Subcutaneous abdominal adipose tissue (tissue), 5 donors: ENCODE results near the gene JMJD7.

Experiments used
- H3K27ac ChIP-seq: one replicate; pipeline ENCODE4 v1.7.0; 2013; ENCODE audit warnings: low read depth, mild to moderate bottlenecking, inconsistent platforms, low read length, moderate library complexity
- H3K27me3 ChIP-seq, 5 donors: one replicate each; pipeline ENCODE4 v1.7.0; 2013; ENCODE audit warnings: low read length in 5 of 5, inconsistent platforms in 1 of 5; ENCODE audit not compliant: control insufficient read depth in 5 of 5, insufficient read depth in 4 of 5
- H3K36me3 ChIP-seq, 5 donors: one replicate each; pipeline ENCODE4 v1.7.0; 2013; ENCODE audit warnings: low read length in 5 of 5; ENCODE audit not compliant: control insufficient read depth in 5 of 5, insufficient read depth in 5 of 5
- H3K4me1 ChIP-seq, 5 donors: one replicate each; pipeline ENCODE4 v1.7.0; 2013; ENCODE audit warnings: low read length in 5 of 5, mild to moderate bottlenecking in 3 of 5, moderate library complexity in 1 of 5; ENCODE audit not compliant: control insufficient read depth in 5 of 5, insufficient read depth in 5 of 5
- H3K4me3 ChIP-seq, 5 donors: one replicate each; pipeline ENCODE4 v1.7.0; 2013; ENCODE audit warnings: low read length in 5 of 5, low read depth in 1 of 5
- H3K9ac ChIP-seq, 5 donors: one replicate each; pipeline ENCODE4 v1.7.0; 2013; ENCODE audit warnings: low read length in 5 of 5, mild to moderate bottlenecking in 4 of 5, moderate library complexity in 3 of 5
- H3K9me3 ChIP-seq, 5 donors: one replicate each; pipeline ENCODE4 v1.7.0; 2013; ENCODE audit warnings: low read length in 5 of 5; ENCODE audit not compliant: control insufficient read depth in 5 of 5
- donor health status: healthy.
- donor health status: healthy.
- donor health status: healthy.
- donor health status: healthy.
- donor health status: healthy.

The JMJD7 gene

GRCh38 chr15:41839781-41840491 is 12.0 kb downstream of the JMJD7 start:
- peaks cover 0 to 76% (median 51%) of the 10 kb centered on the region in 5 donors for H3K36me3 ChIP-seq
- peaks cover 0 to 10% (median 5%) of the 10 kb centered on the region in 5 donors for H3K4me1 ChIP-seq
- no peak overlapping the region for H3K27ac ChIP-seq
- H3K4me3 ChIP-seq = no peak overlapping the region
- H3K9ac ChIP-seq = no peak overlapping the region
- no peaks in the 10 kb centered on the region for H3K9me3 ChIP-seq
- H3K27me3 ChIP-seq = no peaks in the 10 kb centered on the region

DNA sequence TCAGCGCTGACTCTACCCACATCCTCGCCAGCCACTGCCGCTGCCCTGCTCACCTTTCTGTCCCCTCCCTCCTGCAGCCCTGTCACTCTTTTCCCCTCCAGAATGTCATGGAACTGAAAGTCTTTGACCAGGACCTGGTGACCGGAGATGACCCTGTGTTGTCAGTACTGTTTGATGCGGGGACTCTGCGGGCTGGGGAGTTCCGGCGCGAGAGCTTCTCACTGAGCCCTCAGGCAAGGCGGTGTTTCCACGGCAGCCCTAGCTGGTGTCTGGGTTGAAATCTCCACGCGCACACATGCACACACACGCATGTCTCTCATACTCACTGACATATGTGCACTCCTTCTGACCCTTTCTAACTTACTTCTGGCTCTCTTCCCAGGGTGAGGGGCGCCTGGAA is 12.8 kb downstream of the JMJD7 start:
- Histone ChIP-seq H3K27me3 (no peaks in the 10 kb centered on the region), H3K4me3 (no peak overlapping the region), H3K36me3 (peaks cover 0 to 77% (median 54%) of the 10 kb centered on the region in 5 donors), H3K27ac (no peak overlapping the region), H3K9me3 (no peaks in the 10 kb centered on the region), H3K4me1 (peaks cover 0 to 10% (median 5%) of the 10 kb centered on the region in 5 donors), H3K9ac (no peak overlapping the region)

DNA sequence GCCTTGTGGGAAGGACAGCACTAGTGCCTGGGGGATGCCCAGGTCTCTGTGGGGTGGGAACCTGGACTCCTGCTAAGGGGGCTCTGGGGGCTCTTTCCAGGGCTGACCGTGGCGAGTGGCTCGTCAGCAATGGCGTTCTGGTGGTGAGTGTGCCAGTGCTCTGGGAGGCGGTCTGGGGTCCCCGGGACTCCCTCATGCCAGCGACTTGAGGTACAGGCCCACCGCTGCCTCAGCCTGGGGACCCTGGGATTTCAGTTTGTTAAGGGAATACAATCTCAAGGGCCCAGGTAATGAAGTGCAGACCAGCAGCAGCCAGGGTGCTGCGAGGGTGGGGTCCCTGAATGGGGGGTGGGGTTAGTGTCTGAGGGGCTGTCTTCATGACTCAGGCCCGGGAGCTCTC is 13.2 kb downstream of the JMJD7 start:
- Histone ChIP-seq H3K9me3 (no peaks in the 10 kb centered on the region), H3K27me3 (no peaks in the 10 kb centered on the region), H3K4me1 (peaks cover 0 to 10% (median 5%) of the 10 kb centered on the region in 5 donors), H3K27ac (no peak overlapping the region), H3K9ac (no peak overlapping the region), H3K4me3 (no peak overlapping the region), H3K36me3 (peaks cover 0 to 81% (median 55%) of the 10 kb centered on the region in 5 donors)

DNA sequence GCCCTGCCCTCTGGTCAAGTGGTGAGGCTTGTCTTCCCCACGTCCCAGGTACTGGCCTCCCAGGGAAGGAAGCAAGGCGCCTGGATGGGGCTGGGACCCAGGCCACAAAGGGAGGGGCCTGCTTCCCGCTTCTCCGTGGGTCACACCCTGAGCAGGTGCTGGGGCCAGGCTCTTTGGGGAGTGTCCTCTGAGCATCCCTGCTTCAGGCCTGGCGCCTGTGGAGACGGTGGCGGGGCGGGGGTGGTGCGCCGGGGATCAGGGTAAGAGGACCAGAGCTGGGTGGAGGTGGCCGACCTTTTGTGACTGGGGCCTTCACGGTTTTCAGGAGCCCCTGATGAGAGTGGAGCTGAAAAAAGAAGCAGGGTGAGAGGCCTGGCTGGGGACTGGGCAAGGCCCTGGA is 14.3 kb downstream of the JMJD7 start:
- Histone ChIP-seq H3K9ac (no peak overlapping the region), H3K4me1 (peaks cover 0 to 10% (median 5%) of the 10 kb centered on the region in 5 donors), H3K27me3 (no peaks in the 10 kb centered on the region), H3K36me3 (peaks cover 0 to 81% (median 59%) of the 10 kb centered on the region in 5 donors), H3K9me3 (no peaks in the 10 kb centered on the region), H3K4me3 (no peak overlapping the region), H3K27ac (no peak overlapping the region)

DNA sequence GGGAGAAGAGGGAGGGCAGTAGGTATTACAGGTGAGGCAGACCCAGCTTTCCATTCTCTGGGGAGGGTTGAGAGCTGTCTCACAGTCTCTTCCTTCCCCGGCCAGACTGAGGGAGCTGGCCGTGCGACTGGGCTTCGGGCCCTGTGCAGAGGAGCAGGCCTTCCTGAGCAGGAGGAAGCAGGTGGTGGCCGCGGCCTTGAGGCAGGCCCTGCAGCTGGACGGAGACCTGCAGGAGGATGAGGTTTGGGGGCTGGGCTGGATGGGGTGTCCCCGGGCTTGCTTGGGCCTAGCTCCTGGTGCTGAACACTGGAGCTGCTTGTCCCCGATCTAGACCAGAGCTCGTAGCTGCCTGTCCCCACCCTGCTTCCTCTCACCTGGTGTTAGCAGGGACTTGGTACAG is 15.7 kb downstream of the JMJD7 start:
- peaks cover 0 to 10% (median 5%) of the 10 kb centered on the region in 5 donors for H3K4me1 ChIP-seq
- no peaks in the 10 kb centered on the region for H3K9me3 ChIP-seq
- no peak overlapping the region for H3K9ac ChIP-seq
- H3K27me3 ChIP-seq = no peaks in the 10 kb centered on the region
- H3K36me3 ChIP-seq = peaks cover 0 to 84% (median 68%) of the 10 kb centered on the region in 5 donors
- no peak overlapping the region for H3K4me3 ChIP-seq
- no peak overlapping the region for H3K27ac ChIP-seq

DNA sequence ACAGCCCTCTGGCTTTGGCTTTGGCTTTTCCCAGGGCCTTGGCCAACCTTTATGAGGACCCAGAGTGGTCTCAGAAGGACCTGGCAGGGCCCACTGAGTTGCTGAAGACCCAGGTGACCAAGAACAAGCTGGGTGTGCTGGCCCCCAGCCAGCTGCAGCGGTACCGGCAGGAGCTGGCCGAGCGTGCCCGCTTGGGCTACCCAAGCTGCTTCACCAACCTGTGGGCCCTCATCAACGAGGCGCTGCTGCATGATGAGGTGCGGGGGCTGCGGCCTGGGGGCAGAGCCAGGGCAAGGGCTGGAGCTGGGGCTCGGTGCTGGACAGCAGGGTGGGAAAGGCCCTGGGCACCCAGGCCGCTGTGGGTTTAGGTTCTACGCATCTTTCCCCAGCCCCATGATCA is 16.9 kb downstream of the JMJD7 start:
- no peak overlapping the region for H3K4me3 ChIP-seq
- no peak overlapping the region for H3K27ac ChIP-seq
- peaks cover 0 to 10% (median 5%) of the 10 kb centered on the region in 5 donors for H3K4me1 ChIP-seq
- H3K9me3 ChIP-seq = no peaks in the 10 kb centered on the region
- no peaks in the 10 kb centered on the region for H3K27me3 ChIP-seq
- H3K9ac ChIP-seq = no peak overlapping the region
- H3K36me3 ChIP-seq = peaks cover 0 to 91% (median 72%) of the 10 kb centered on the region in 5 donors

GRCh38 chr15:41847206-41847605 is 19.3 kb downstream of the JMJD7 start:
- H3K27ac ChIP-seq = no peak overlapping the region
- peaks cover 0 to 2% (median 0%) of the 10 kb centered on the region in 5 donors for H3K27me3 ChIP-seq
- H3K36me3 ChIP-seq = peaks cover 0 to 69% (median 57%) of the 10 kb centered on the region in 5 donors
- H3K9me3 ChIP-seq = no peaks in the 10 kb centered on the region
- H3K4me3 ChIP-seq = no peak overlapping the region
- no peak overlapping the region for H3K9ac ChIP-seq
- H3K4me1 ChIP-seq = peaks cover 0 to 1% (median 0%) of the 10 kb centered on the region in 5 donors

DNA sequence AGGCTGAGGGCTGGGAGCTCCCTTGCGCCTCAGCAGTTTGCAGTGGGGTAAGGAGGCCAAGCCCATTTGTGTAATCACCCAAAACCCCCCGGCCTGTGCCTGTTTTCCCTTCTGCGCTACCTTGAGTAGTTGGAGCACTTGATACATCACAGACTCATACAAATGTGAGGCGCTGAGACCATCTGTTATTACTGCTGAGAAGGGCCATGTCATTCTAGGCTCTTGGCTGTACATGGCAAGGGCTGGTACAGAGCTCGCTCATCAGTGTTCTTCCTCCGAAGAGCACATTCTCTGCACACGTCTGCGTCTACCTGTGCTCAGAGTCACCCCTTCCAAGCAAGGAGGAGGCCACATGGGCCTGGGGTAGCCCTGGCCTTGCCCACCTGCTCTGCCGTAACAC is 20.1 kb downstream of the JMJD7 start:
- no peak overlapping the region for H3K4me3 ChIP-seq
- H3K9ac ChIP-seq = no peak overlapping the region
- no peaks in the 10 kb centered on the region for H3K9me3 ChIP-seq
- H3K27ac ChIP-seq = no peak overlapping the region
- H3K27me3 ChIP-seq = peaks cover 0 to 8% (median 0%) of the 10 kb centered on the region in 5 donors
- H3K4me1 ChIP-seq = no peaks in the 10 kb centered on the region
- H3K36me3 ChIP-seq = peaks cover 0 to 64% (median 57%) of the 10 kb centered on the region in 5 donors

DNA sequence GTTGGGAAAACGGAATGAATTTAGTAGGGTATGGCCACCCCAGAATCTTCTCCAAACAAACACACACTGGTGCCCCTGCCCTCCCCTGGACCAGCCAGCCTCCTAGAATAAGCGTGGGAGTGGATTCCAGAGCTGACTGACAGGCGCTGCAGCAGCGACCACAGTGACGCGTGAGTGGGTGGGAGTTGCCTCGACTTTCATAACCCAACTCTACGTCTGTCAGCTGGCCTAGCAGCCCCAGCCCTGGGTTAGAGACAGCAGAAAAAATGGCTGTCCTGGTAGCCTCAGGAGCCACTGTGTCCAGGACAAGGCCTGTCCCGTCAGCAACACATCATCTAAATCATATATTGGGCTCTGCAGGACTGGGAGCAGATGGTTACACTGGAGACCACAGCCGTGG is 20.7 kb downstream of the JMJD7 start:
- no peak overlapping the region for H3K4me3 ChIP-seq
- no peaks in the 10 kb centered on the region for H3K9me3 ChIP-seq
- H3K27me3 ChIP-seq = peaks cover 0 to 8% (median 0%) of the 10 kb centered on the region in 5 donors
- H3K36me3 ChIP-seq = peaks cover 0 to 58% (median 54%) of the 10 kb centered on the region in 5 donors
- no peak overlapping the region for H3K27ac ChIP-seq
- no peaks in the 10 kb centered on the region for H3K4me1 ChIP-seq
- no peak overlapping the region for H3K9ac ChIP-seq

DNA sequence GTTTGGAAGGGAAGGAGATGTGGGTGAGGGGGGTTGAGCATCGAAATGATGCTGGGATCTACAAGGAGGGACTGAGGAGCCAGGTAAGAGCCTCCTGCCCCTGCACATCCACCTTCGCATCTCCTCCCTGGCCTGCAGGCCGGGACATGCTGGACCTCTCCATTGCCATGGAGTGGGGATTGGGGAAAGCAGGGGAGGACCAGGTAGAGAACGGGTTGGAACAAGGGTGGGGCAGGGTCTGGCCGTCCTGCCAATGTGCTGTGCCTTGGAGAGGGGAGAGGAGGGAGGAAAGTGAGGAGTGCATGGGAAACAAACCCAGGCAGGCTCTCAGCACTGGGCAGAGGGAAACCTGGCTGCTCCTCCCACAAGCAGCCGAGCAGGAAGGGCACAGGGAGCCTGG is 21.3 kb downstream of the JMJD7 start:
- H3K4me1 ChIP-seq = no peaks in the 10 kb centered on the region

More for the DNA sequence above, 21.3 kb downstream of the JMJD7 start:
- H3K27me3 ChIP-seq = peaks cover 0 to 8% (median 3%) of the 10 kb centered on the region in 5 donors
- H3K9me3 ChIP-seq = no peaks in the 10 kb centered on the region
- H3K4me3 ChIP-seq = no peak overlapping the region
- no peak overlapping the region for H3K9ac ChIP-seq
- H3K36me3 ChIP-seq = peaks cover 0 to 52% (median 49%) of the 10 kb centered on the region in 5 donors
- H3K27ac ChIP-seq = no peak overlapping the region
